ENCODE results near the gene OR52D1. TPM values are rescaled to one million over a fixed set of nuclear protein-coding genes. Genes with fewer than 3 reads are reported as not detected.

Gene OR52D1
- total RNA-seq, 6 experiments from 2014 or later = not detected

- Mint-ChIP-seq H3K9me3 (no peaks in the 10 kb centered on the region), H3K27ac (no peak overlapping the region), H3K27me3 (ENCODE audit: insufficient read depth) (no peaks in the 10 kb centered on the region; the same call in 1 of the 2 replicates), H3K4me3 (no peak overlapping the region), H3K4me1 (ENCODE audit: low read depth) (no peaks in the 10 kb centered on the region), H3K36me3 (ENCODE audit: low read depth) (no peaks in the 10 kb centered on the region)
- TF ChIP-seq CTCF (IDR thresholded peaks at IDR 0.05) = no peak
- DNase-seq = no peak
Measured at GRCh38 chr11:5504403-5504921, 16.0 kb downstream of the OR52D1 start.

GRCh38 chr11:5505363-5506048 is 17.0 kb downstream of the OR52D1 start:
- no peaks in the 10 kb centered on the region; the same call in none of the 2 replicates for H3K27me3 Mint-ChIP-seq (ENCODE audit: insufficient read depth)

GRCh38 chr11:5507177-5507932 is 18.9 kb downstream of the OR52D1 start:
- H3K4me3 Mint-ChIP-seq = no peak overlapping the region
- H3K27me3 Mint-ChIP-seq (ENCODE audit: insufficient read depth) = no peaks in the 10 kb centered on the region; the same call in none of the 2 replicates
- no peaks in the 10 kb centered on the region for H3K9me3 Mint-ChIP-seq
- TF ChIP-seq CTCF (IDR thresholded peaks at IDR 0.05) = no peak
- H3K27ac Mint-ChIP-seq = no peak overlapping the region
- DNase-seq = no peak
- no peaks in the 10 kb centered on the region for H3K4me1 Mint-ChIP-seq (ENCODE audit: low read depth)
- no peaks in the 10 kb centered on the region for H3K36me3 Mint-ChIP-seq (ENCODE audit: low read depth)

More at GRCh38 chr11:5505363-5506048, 17.0 kb downstream of the OR52D1 start:
- Mint-ChIP-seq H3K36me3 (ENCODE audit: low read depth) (no peaks in the 10 kb centered on the region), H3K4me1 (ENCODE audit: low read depth) (no peaks in the 10 kb centered on the region), H3K4me3 (no peak overlapping the region), H3K27ac (no peak overlapping the region), H3K9me3 (no peaks in the 10 kb centered on the region)
- TF ChIP-seq CTCF (IDR thresholded peaks at IDR 0.05) = no peak
- DNase-seq = no peak

GRCh38 chr11:5507933-5508305 is 19.4 kb downstream of the OR52D1 start:
- H3K27ac Mint-ChIP-seq = no peak overlapping the region
- H3K4me1 Mint-ChIP-seq (ENCODE audit: low read depth) = no peaks in the 10 kb centered on the region
- H3K4me3 Mint-ChIP-seq = no peak overlapping the region
- no peak for TF ChIP-seq CTCF (IDR thresholded peaks at IDR 0.05)
- H3K9me3 Mint-ChIP-seq = no peaks in the 10 kb centered on the region
- H3K27me3 Mint-ChIP-seq (ENCODE audit: insufficient read depth) = peaks cover 2% of the 10 kb centered on the region
- no peak for DNase-seq
- H3K36me3 Mint-ChIP-seq (ENCODE audit: low read depth) = no peaks in the 10 kb centered on the region

GRCh38 chr11:5508605-5509004 is 20.1 kb downstream of the OR52D1 start:
- H3K27ac Mint-ChIP-seq = no peak overlapping the region
- no peaks in the 10 kb centered on the region for H3K36me3 Mint-ChIP-seq (ENCODE audit: low read depth)
- H3K27me3 Mint-ChIP-seq (ENCODE audit: insufficient read depth) = peaks cover 3% of the 10 kb centered on the region
- DNase-seq = no peak
- no peak for TF ChIP-seq CTCF (IDR thresholded peaks at IDR 0.05)
- H3K9me3 Mint-ChIP-seq = no peaks in the 10 kb centered on the region
- no peaks in the 10 kb centered on the region for H3K4me1 Mint-ChIP-seq (ENCODE audit: low read depth)
- H3K4me3 Mint-ChIP-seq = no peak overlapping the region
